Ishikawa (cell line): Measurements from ENCODE around the gene CHRNA4.

Experiments used
- CEBPB ChIP-seq: IDR thresholded peaks from 2 replicates; pipeline ENCODE4 v1.6.1; 2012
- CREB1 ChIP-seq: IDR thresholded peaks from 2 replicates; pipeline ENCODE4 v1.6.1; 2012; ENCODE audit warnings: low read depth
- EGR1 ChIP-seq: IDR thresholded peaks from 2 replicates; pipeline ENCODE4 v1.6.1; 2012
- EP300 ChIP-seq: IDR thresholded peaks from 2 replicates; pipeline ENCODE4 v1.6.1; 2012; ENCODE audit warnings: borderline replicate concordance
- FOXM1 ChIP-seq: IDR thresholded peaks from 2 replicates; pipeline ENCODE4 v1.6.1; 2012; ENCODE audit warnings: low read depth, borderline replicate concordance
- NFIC ChIP-seq: IDR thresholded peaks from 2 replicates; pipeline ENCODE4 v1.6.1; 2012
- RAD21 ChIP-seq: IDR thresholded peaks from 2 replicates; pipeline ENCODE4 v1.6.1; 2012; ENCODE audit warnings: low read depth
- TAF1 ChIP-seq: IDR thresholded peaks from 2 replicates; pipeline ENCODE4 v1.6.1; 2012; ENCODE audit warnings: low read depth, mild to moderate bottlenecking
- TCF12 ChIP-seq: IDR thresholded peaks from 2 replicates; pipeline ENCODE4 v1.6.1; 2012; ENCODE audit warnings: low read depth
- TEAD4 ChIP-seq: IDR thresholded peaks from 2 replicates; pipeline ENCODE4 v1.6.1; 2012
- YY1 ChIP-seq: IDR thresholded peaks from 2 replicates; pipeline ENCODE4 v1.6.1; 2012; ENCODE audit warnings: low read depth
- ZBTB7A ChIP-seq: IDR thresholded peaks from 2 replicates; pipeline ENCODE4 v1.6.1; 2012; ENCODE audit warnings: low read depth
- TF ChIP-seq, protein P1 (sequence below): IDR thresholded peaks from 2 replicates; pipeline ENCODE4 v1.6.1; 2012; ENCODE audit warnings: low read depth, mild to moderate bottlenecking
- TF ChIP-seq, protein P2 (sequence below): IDR thresholded peaks from 2 replicates; pipeline ENCODE4 v1.6.1; 2012
- TF ChIP-seq, protein P3 (sequence below): IDR thresholded peaks from 2 replicates; pipeline ENCODE4 v1.6.1; 2012

Gene CHRNA4

DNA sequence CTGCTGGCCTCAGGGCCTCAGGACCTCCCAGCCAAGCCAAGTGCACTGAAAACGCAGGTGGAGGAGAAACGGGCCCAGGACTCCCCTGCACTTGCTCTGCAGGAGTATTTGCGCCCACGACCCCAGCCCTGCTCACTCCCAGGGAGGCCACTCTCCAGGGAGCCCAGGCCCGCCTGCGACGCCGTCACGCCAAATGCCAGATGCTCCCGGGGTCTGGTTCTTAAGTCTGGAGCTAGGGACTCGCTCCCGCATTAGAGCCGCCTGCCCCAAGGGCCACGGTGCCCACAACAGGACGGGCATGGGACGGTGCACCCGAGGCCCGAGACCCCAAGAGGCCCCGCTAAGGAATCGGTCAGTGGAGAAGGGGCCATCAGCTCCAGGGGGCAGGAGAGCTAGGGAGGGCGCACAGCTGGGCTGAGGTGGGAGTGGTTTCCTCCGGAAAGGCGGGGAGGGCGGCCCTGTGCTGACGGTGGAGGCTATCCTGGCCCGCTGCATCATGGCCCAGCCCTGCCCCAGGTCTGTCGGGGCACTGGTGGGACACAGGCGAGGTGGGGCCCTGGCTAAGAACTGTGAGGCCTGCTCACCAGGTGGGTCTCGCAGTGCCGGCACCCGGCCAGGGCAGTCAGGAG, 44.1 kb upstream of the CHRNA4 start:
- TF ChIP-seq RAD21 (no peak), ZBTB7A (no peak), CREB1 (no peak), EGR1 (no peak), TAF1 (no peak), EP300 (no peak), NFIC (no peak), TEAD4 (no peak), YY1 (no peak), FOXM1 (no peak), CEBPB (no peak)
- TF ChIP-seq, protein P1, sequence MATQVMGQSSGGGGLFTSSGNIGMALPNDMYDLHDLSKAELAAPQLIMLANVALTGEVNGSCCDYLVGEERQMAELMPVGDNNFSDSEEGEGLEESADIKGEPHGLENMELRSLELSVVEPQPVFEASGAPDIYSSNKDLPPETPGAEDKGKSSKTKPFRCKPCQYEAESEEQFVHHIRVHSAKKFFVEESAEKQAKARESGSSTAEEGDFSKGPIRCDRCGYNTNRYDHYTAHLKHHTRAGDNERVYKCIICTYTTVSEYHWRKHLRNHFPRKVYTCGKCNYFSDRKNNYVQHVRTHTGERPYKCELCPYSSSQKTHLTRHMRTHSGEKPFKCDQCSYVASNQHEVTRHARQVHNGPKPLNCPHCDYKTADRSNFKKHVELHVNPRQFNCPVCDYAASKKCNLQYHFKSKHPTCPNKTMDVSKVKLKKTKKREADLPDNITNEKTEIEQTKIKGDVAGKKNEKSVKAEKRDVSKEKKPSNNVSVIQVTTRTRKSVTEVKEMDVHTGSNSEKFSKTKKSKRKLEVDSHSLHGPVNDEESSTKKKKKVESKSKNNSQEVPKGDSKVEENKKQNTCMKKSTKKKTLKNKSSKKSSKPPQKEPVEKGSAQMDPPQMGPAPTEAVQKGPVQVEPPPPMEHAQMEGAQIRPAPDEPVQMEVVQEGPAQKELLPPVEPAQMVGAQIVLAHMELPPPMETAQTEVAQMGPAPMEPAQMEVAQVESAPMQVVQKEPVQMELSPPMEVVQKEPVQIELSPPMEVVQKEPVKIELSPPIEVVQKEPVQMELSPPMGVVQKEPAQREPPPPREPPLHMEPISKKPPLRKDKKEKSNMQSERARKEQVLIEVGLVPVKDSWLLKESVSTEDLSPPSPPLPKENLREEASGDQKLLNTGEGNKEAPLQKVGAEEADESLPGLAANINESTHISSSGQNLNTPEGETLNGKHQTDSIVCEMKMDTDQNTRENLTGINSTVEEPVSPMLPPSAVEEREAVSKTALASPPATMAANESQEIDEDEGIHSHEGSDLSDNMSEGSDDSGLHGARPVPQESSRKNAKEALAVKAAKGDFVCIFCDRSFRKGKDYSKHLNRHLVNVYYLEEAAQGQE, result no peak
- TF ChIP-seq, protein P2, sequence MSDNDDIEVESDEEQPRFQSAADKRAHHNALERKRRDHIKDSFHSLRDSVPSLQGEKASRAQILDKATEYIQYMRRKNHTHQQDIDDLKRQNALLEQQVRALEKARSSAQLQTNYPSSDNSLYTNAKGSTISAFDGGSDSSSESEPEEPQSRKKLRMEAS, result no peak

DNA sequence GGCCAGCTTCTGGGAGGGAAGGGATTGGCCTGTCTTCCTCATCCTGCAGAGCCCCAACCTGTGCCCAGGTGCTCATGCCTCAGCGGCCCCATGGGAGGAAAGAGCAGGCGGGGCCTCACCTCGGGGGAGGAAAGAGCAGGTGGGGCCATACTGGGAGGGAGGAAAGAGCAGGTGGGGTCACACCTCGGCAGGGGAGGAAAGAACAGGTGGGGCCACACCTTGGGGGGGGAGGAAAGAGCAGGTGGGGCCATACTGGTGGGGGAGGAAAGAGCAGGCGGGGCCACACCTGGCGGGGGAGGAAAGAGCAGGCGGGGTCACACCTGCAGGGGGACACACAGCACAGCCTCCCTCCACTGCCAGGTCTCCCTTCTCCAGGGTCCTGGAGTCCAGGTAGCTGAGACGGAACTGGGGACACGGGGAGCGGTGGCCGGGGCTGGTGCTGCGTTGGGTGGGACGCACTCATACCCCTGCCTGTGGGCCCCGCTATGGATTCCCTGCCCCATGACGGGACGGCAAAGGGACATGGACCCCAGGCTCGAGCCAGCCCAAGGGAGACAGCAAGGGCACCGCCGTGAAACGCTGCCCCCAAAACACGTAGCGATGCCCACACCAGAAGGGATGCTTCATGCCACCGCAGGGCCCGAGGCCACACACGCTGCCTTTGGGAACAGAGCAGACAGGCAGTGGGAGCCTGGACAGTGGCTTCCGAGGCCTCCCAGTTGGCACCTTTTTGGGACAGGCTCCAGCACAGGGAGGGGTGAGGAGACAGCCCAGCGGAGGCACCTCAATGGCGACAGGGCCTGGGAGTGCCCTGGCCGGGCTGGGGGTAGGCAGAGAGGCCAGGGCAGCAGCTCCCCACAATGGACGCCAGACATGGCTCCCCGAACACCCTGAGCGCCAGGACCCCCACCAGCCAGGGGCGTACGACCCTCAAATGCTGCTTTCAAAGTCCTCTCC, 43.3 kb upstream of the CHRNA4 start:
- TF ChIP-seq FOXM1 (no peak), CEBPB (no peak), EP300 (no peak), EGR1 (no peak), NFIC (no peak), CREB1 (no peak), TCF12 (no peak), YY1 (no peak), RAD21 (no peak)
- TF ChIP-seq, protein P2, result no peak
- TF ChIP-seq, protein P3, sequence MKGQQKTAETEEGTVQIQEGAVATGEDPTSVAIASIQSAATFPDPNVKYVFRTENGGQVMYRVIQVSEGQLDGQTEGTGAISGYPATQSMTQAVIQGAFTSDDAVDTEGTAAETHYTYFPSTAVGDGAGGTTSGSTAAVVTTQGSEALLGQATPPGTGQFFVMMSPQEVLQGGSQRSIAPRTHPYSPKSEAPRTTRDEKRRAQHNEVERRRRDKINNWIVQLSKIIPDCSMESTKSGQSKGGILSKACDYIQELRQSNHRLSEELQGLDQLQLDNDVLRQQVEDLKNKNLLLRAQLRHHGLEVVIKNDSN, result no peak

DNA sequence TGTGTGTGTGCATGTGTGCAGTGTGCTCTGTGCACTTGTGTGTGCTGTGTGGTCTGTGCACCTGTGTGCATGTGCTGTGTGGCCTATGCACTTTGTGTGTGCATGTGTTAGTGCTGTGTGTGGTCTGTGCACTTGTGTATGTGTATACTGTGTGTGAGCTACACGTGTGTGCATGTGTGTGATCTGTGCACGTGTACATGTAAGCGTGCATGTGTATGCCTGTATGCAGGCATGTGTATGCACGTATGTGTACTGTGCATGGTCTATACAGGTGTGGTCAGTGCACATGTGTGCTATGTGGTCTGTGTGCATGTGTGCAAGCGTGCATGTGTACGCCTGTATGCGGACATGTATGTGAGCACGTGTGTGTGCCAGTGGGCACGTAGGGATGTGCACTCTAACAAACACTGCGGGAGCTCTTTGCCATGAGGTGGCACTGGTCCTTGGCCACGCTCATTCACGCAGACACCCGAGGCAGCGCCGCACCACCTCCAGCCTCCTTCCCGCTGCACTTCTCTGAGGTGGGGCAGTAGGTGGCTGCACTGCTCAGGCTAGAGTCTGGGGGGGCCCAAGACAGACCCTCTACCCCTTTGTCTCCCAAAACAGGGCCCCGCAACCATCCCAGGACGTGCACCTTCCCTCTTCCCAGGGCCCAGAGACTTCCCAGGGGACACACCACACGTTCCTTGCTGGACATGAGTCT, 42.4 kb upstream of the CHRNA4 start:
- TF ChIP-seq ZBTB7A (no peak), YY1 (no peak), FOXM1 (no peak), RAD21 (no peak), NFIC (no peak), CREB1 (no peak), EP300 (no peak), TCF12 (no peak), TAF1 (no peak), TEAD4 (no peak), CEBPB (no peak)
- TF ChIP-seq, protein P1, result no peak
- TF ChIP-seq, protein P2, result no peak
- TF ChIP-seq, protein P3, result no peak

DNA sequence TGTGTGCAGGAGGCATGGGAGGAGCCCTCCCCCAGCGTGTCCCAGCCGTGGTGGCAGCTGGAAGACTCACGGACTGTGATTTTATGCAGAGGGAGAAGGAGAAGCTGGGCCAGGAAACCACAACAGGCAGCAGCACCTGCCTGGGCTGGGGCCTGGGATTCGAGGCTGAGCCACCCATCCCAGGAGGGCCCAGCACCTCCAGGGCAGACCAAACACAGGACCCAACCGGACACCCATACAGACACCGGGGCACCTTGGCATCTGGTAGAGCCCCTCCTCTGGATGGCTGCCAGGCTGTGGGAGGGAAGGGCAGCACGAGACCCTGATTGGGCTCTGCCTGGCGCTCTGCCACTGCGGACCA, 41.7 kb upstream of the CHRNA4 start:
- TF ChIP-seq NFIC (no peak), EP300 (no peak), YY1 (no peak), ZBTB7A (no peak), CREB1 (no peak), TAF1 (no peak), CEBPB (no peak), FOXM1 (no peak), RAD21 (no peak), EGR1 (no peak), TCF12 (no peak)
- TF ChIP-seq, protein P3, result no peak
- TF ChIP-seq, protein P1, result no peak
